CD4-positive, alpha-beta T cell (primary cell): ENCODE measurements around the gene BICRAL. TPM values are rescaled to one million over a fixed set of nuclear protein-coding genes. Genes with fewer than 3 reads are reported as not detected.

ENCODE experiments used
- ATAC-seq: fragments of 200-7000 bp; cut with Tn5 transposase; one replicate; pipeline ENCODE4 v1.10.0; 2022; ENCODE audit warnings: mild to moderate bottlenecking; ENCODE audit not compliant: poor library complexity
- CTCF ChIA-PET: fragments of 350-600 bp; sonication (Branson Sonifier 250); formaldehyde crosslinking; loops from one replicate; lab custom pipeline; 2021; ENCODE audit warnings: antibody characterized with exemption, inconsistent platforms; lab: Charles Lee
- POLR2A ChIA-PET: fragments of 350-600 bp; sonication (Branson Sonifier 250); formaldehyde crosslinking; loops from one replicate; lab custom pipeline; 2021; ENCODE audit warnings: antibody characterized with exemption, inconsistent platforms; lab: Charles Lee
- DNase-seq, 14 experiments: peaks; one replicate each; pipeline ENCODE4 v3.0.0-alpha.2; 2013 to 2020; ENCODE audit warnings: mixed read lengths in 2 of 14
- H3K27ac ChIP-seq, 2 donors: one replicate each; pipeline versions ENCODE4 v1.5.1 to v1.7.0; 2013; ENCODE audit warnings: low read length in 2 of 2, low read depth in 1 of 2, mild to moderate bottlenecking in 1 of 2
- H3K27me3 ChIP-seq, 2 experiments: 1 replicate in 1 of 2; 2 replicates in 1 of 2; pipeline versions ENCODE4 v1.6.1 to v1.7.0; 2013; ENCODE audit warnings: low read length in 2 of 2, control low read depth in 1 of 2, mild to moderate bottlenecking in 1 of 2, moderate library complexity in 1 of 2; ENCODE audit not compliant: insufficient read depth in 2 of 2, control insufficient read depth in 1 of 2
- H3K36me3 ChIP-seq: one replicate; pipeline ENCODE4 v1.6.1; 2013; ENCODE audit warnings: low read length, control low read depth; ENCODE audit not compliant: insufficient read depth
- H3K4me1 ChIP-seq: one replicate; pipeline ENCODE4 v1.6.1; 2013; ENCODE audit warnings: low read length, control low read depth; ENCODE audit not compliant: insufficient read depth
- H3K4me3 ChIP-seq: one replicate; pipeline ENCODE4 v1.5.1; 2013; ENCODE audit warnings: mild to moderate bottlenecking, low read length, moderate library complexity
- H3K9me3 ChIP-seq, 2 experiments: 1 replicate in 1 of 2; 2 replicates in 1 of 2; pipeline versions ENCODE4 v1.6.1 to v1.7.0; 2013; ENCODE audit warnings: low read length in 2 of 2, mild to moderate bottlenecking in 2 of 2, control low read depth in 1 of 2, moderate library complexity in 1 of 2; ENCODE audit not compliant: control insufficient read depth in 1 of 2, insufficient read depth in 1 of 2
- H3K27ac Mint-ChIP-seq: one replicate; pipeline ENCODE4 v1.8.0; 2020; ENCODE audit warnings: mixed read lengths
- H3K27me3 Mint-ChIP-seq: one replicate; pipeline ENCODE4 v1.8.0; 2021; ENCODE audit warnings: mixed read lengths
- H3K36me3 Mint-ChIP-seq: one replicate; pipeline ENCODE4 v1.8.0; 2021; ENCODE audit warnings: low read depth, mixed read lengths
- H3K4me1 Mint-ChIP-seq: one replicate; pipeline ENCODE4 v1.8.0; 2021; ENCODE audit warnings: low read depth, mixed read lengths
- H3K4me3 Mint-ChIP-seq: one replicate; pipeline ENCODE4 v1.8.0; 2020; ENCODE audit warnings: mild to moderate bottlenecking, mixed read lengths
- H3K9me3 Mint-ChIP-seq: one replicate; pipeline ENCODE4 v1.8.0; 2020; ENCODE audit warnings: mixed read lengths
- intact Hi-C, 2 experiments: fragments of 100-400 bp; cut with DNase I in 1 of 2; cut with micrococcal nuclease in 1 of 2; formaldehyde crosslinking; loops; one replicate each; pipeline versions ENCODE4 v1.15.1 to v1.9.0; 2023 to 2025; cut with DNase I, micrococcal nuclease
- total RNA-seq, 174 experiments: library from RNA in 2 of 174; stranded (reverse) in 2 of 174; gene quantifications; one replicate each; pipeline ENCODE4 v1.2.3 and lab custom pipeline; 2021 to 2026
- TF ChIP-seq, protein P1 (sequence below): fragments of 200-600 bp; IDR thresholded peaks from one replicate; pipeline ENCODE4 v1.8.0; 2022; ENCODE audit warnings: antibody characterized with exemption, mild to moderate bottlenecking

The BICRAL gene
- total RNA-seq, 2 experiments from 2014 or later = 15.0 to 15.8 TPM

DNA sequence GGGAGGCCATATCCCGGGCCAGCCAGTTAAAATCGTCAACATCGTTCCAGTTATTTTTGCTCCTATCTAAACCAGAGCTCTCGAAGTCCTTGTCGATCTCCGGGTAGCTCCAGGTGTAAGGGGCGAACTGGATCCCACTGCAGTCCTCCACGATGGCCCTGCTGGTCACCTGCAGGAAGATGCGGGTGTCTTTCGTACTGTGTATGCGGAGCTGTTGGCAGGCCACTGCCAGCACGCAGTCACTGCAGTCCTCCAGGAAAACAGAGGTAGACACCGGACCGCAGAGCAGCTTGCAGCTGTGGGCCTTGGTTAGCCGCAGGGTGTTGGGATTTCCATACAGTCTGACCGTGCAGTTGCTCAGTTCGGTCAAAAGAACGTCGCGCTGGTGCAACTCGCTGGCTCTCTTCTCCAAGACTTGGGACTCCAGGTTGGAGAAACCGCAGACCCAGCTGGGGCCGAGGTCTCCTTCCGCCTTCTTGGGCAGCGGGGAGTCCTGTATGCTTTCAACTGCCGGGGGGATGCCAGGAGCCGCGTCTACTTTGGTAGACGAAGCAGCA, 36.7 kb upstream of the BICRAL start:
- Histone ChIP-seq H3K27ac (peak overlapping the region in 1 of 2 donors; percentile 89), H3K4me1 (peaks cover 41% of the 10 kb centered on the region), H3K4me3 (peak overlapping the region; percentile 96), H3K27me3 (no peaks in the 10 kb centered on the region), H3K9me3 (peaks cover 5 to 34% of the 10 kb centered on the region in 2 experiments), H3K36me3 (peaks cover 3% of the 10 kb centered on the region)
- intact Hi-C loops = loop anchor here (2.0 to 10.0 kb wide), 2 partner anchors 14 to 80 kb away; no protein-coding TSS in a partner anchor
- peaks cover 11% of the 10 kb centered on the region for H3K9me3 Mint-ChIP-seq
- H3K36me3 Mint-ChIP-seq = peaks cover 40% of the 10 kb centered on the region
- DNase-seq (peak in 10 of 14 experiments; percentile 2 to 69 (median 21)), ATAC-seq (no peak)
- H3K27ac Mint-ChIP-seq = peak overlapping the region; percentile 96
- ChIA-PET CTCF (interaction anchor here (0.6 to 4.4 kb wide), 6 partner anchors 10 to 135 kb away, joined by 4 to 23 read pairs (median 6); partner anchors contain the start of gene RPL7L1), POLR2A (interaction anchor here (0.6 to 13.7 kb wide), 41 partner anchors 8 to 772 kb away, joined by 3 to 1427 read pairs (median 8); partner anchors contain the start of genes BICRAL, CNPY3, CUL7 and DNPH1)
- H3K27me3 Mint-ChIP-seq = no peaks in the 10 kb centered on the region
- peak overlapping the region; percentile 100 for H3K4me3 Mint-ChIP-seq
- TF ChIP-seq, protein P1, sequence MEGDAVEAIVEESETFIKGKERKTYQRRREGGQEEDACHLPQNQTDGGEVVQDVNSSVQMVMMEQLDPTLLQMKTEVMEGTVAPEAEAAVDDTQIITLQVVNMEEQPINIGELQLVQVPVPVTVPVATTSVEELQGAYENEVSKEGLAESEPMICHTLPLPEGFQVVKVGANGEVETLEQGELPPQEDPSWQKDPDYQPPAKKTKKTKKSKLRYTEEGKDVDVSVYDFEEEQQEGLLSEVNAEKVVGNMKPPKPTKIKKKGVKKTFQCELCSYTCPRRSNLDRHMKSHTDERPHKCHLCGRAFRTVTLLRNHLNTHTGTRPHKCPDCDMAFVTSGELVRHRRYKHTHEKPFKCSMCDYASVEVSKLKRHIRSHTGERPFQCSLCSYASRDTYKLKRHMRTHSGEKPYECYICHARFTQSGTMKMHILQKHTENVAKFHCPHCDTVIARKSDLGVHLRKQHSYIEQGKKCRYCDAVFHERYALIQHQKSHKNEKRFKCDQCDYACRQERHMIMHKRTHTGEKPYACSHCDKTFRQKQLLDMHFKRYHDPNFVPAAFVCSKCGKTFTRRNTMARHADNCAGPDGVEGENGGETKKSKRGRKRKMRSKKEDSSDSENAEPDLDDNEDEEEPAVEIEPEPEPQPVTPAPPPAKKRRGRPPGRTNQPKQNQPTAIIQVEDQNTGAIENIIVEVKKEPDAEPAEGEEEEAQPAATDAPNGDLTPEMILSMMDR = no peak
- H3K4me1 Mint-ChIP-seq = peaks cover 35% of the 10 kb centered on the region

GRCh38 chr6:42745640-42746462, 36.0 kb upstream of the BICRAL start, which contains the start of gene TBCC:
TBCC (minus strand) TSS chr6:42746103; CDS start chr6:42746073, 30 bp downstream.
- TF ChIP-seq, protein P1 = no peak
- CTCF ChIA-PET = interaction anchor here (0.7 to 4.4 kb wide), 8 partner anchors 9 to 134 kb away, joined by 3 to 23 read pairs (median 6); partner anchors contain the start of gene RPL7L1

More at GRCh38 chr6:42745640-42746462, 36.0 kb upstream of the BICRAL start, which contains the start of gene TBCC:
- Histone ChIP-seq H3K9me3 (peaks cover 5 to 34% of the 10 kb centered on the region in 2 experiments), H3K27me3 (no peaks in the 10 kb centered on the region), H3K4me3 (peak within 1 kb of the TSS; percentile 96), H3K36me3 (peaks cover 3% of the 10 kb centered on the region), H3K27ac (peak within 1 kb of the TSS; percentile 89 to 94), H3K4me1 (peaks cover 43% of the 10 kb centered on the region)
- peaks cover 8% of the 10 kb centered on the region for H3K9me3 Mint-ChIP-seq
- H3K4me3 Mint-ChIP-seq = peak within 1 kb of the TSS; percentile 100
- peak within 1 kb of the TSS; percentile 96 for H3K27ac Mint-ChIP-seq
- H3K36me3 Mint-ChIP-seq = peaks cover 40% of the 10 kb centered on the region
- intact Hi-C loops = loop anchor here (1.0 to 10.0 kb wide), 7 partner anchors 15 to 133 kb away; partner anchors contain the start of genes RPL7L1 (in 2 of the 2) and BICRAL (in 1 of the 2)
- H3K4me1 Mint-ChIP-seq = peaks cover 35% of the 10 kb centered on the region
- POLR2A ChIA-PET = interaction anchor here (0.6 to 13.7 kb wide), 48 partner anchors 9 to 1674 kb away, joined by 3 to 1427 read pairs (median 7); partner anchors contain the start of genes BICRAL, CNPY3, CUL7 and DNPH1
- ATAC-seq (peak; percentile 77), DNase-seq (peak; percentile 86 to 98 (median 92))
- no peaks in the 10 kb centered on the region for H3K27me3 Mint-ChIP-seq
